PFSK-1 (cell line): ENCODE results near the gene POLA1.

ENCODE experiments used
- FOXP2 ChIP-seq: optimal IDR thresholded peaks from 2 replicates; pipeline ENCODE3; 2011; ENCODE audit warnings: borderline replicate concordance, control low read depth, inconsistent platforms; ENCODE audit not compliant: insufficient read depth; ENCODE audit errors: extremely low read length, extremely low read depth
- POLR2AphosphoS5 ChIP-seq: IDR thresholded peaks from 2 replicates; pipeline ENCODE4 v1.6.1; 2012; ENCODE audit warnings: low read depth, mild to moderate bottlenecking, control low read depth, low read length, moderate library complexity
- REST ChIP-seq, 2 experiments: IDR thresholded peaks; 2 replicates each; pipeline versions ENCODE4 v1.6.1 to v1.8.0; 2011 to 2012; ENCODE audit warnings: low read depth in 2 of 2, low read length in 2 of 2, control low read depth in 1 of 2, inconsistent platforms in 1 of 2, mild to moderate bottlenecking in 1 of 2, moderate library complexity in 1 of 2; ENCODE audit not compliant: insufficient read depth in 1 of 2
- SIN3A ChIP-seq: IDR thresholded peaks from 2 replicates; pipeline ENCODE4 v1.6.1; 2012; ENCODE audit warnings: mild to moderate bottlenecking, low read length, moderate library complexity, borderline replicate concordance; ENCODE audit not compliant: insufficient read depth
- TAF1 ChIP-seq: IDR thresholded peaks from 2 replicates; pipeline ENCODE4 v1.6.1; 2012; ENCODE audit warnings: low read length, control low read depth, borderline replicate concordance; ENCODE audit not compliant: insufficient read depth

POLA1 gene

GRCh38 chrX:24767557-24767956, 73.8 kb downstream of the POLA1 start:
- TF ChIP-seq TAF1 (no peak), SIN3A (no peak), FOXP2 (no peak), REST (IDR thresholded peaks at IDR 0.05; ENCODE audit: insufficient read depth in 1 of 2, low read depth in 2 of 2, low read length in 2 of 2) (no peak), POLR2AphosphoS5 (no peak)

- TF ChIP-seq POLR2AphosphoS5 (no peak), TAF1 (no peak), SIN3A (no peak), FOXP2 (no peak), REST (IDR thresholded peaks at IDR 0.05; ENCODE audit: insufficient read depth in 1 of 2, low read depth in 2 of 2, low read length in 2 of 2) (no peak)
Observed at GRCh38 chrX:24768556-24768955, 74.8 kb downstream of the POLA1 start.

- TF ChIP-seq FOXP2 (no peak), TAF1 (no peak), POLR2AphosphoS5 (no peak), SIN3A (no peak), REST (IDR thresholded peaks at IDR 0.05; ENCODE audit: insufficient read depth in 1 of 2, low read depth in 2 of 2, low read length in 2 of 2) (no peak)
Observed at GRCh38 chrX:24774650-24775049, 80.9 kb downstream of the POLA1 start.

- no peak for TF ChIP-seq POLR2AphosphoS5
- TF ChIP-seq REST (IDR thresholded peaks at IDR 0.05; ENCODE audit: insufficient read depth in 1 of 2, low read depth in 2 of 2, low read length in 2 of 2) = no peak
- no peak for TF ChIP-seq FOXP2
- TF ChIP-seq TAF1 = no peak
- no peak for TF ChIP-seq SIN3A
Observed at GRCh38 chrX:24775891-24776290, 82.2 kb downstream of the POLA1 start.

GRCh38 chrX:24777660-24778059, 83.9 kb downstream of the POLA1 start:
- TF ChIP-seq FOXP2 = no peak
- TF ChIP-seq REST (IDR thresholded peaks at IDR 0.05; ENCODE audit: insufficient read depth in 1 of 2, low read depth in 2 of 2, low read length in 2 of 2) = no peak
- TF ChIP-seq TAF1 = no peak
- no peak for TF ChIP-seq SIN3A
- TF ChIP-seq POLR2AphosphoS5 = no peak
